ENCODE measurements around the gene RNF5. TPM values are rescaled to one million over a fixed set of nuclear protein-coding genes. Genes with fewer than 3 reads are reported as not detected.

RNF5 gene
- total RNA-seq, 1 experiment from 2014 or later: 45.9 TPM

- RAD21 ChIA-PET (ENCODE audit: low non-redundant PET in 1 of 2, low total read pairs in 2 of 2, uncharacterized antibody in 2 of 2, unreplicated experiment in 2 of 2): no interaction called here
These were observed 10.9 kb upstream of the RNF5 start for GRCh38 chr6:32167154-32167760.

GRCh38 chr6:32167761-32168262 lies 10.4 kb upstream of the RNF5 start:
- Histone ChIP-seq H3K79me2 (ENCODE audit: insufficient read depth, low read length) (no peaks in the 10 kb centered on the region), H3K9me2 (ENCODE audit: insufficient read depth) (no peaks in the 10 kb centered on the region), H3K27ac (ENCODE audit: low read depth, low read length) (no peak overlapping the region), H4K20me1 (ENCODE audit: insufficient read depth) (no peaks in the 10 kb centered on the region), H3K4me1 (ENCODE audit: control insufficient read depth in 1 of 2, insufficient read depth in 2 of 2, low read length in 2 of 2) (peaks cover 0 to 5% of the 10 kb centered on the region in 2 experiments; a peak in 3 of 4 replicates), H3K27me3 (ENCODE audit: insufficient read depth, low read length) (no peaks in the 10 kb centered on the region), H3K4me3 (replicated peaks in 1 of 2; ENCODE audit: low read depth in 1 of 2, low read length in 2 of 2) (no peak overlapping the region), H2AFZ (ENCODE audit: low read depth, low read length, poor library complexity, severe bottlenecking) (no peak overlapping the region), H3K4me2 (ENCODE audit: low read length) (no peak overlapping the region), H3K9me3 (ENCODE audit: control insufficient read depth in 1 of 2, insufficient read depth in 1 of 2, low read depth in 1 of 2, low read length in 2 of 2) (no peaks in the 10 kb centered on the region), H3K9ac (ENCODE audit: low read length) (no peak overlapping the region), H3K36me3 (ENCODE audit: control insufficient read depth in 1 of 2, insufficient read depth in 2 of 2, low read length in 2 of 2) (peaks cover 4 to 15% of the 10 kb centered on the region in 2 experiments; a peak in 3 of 4 replicates)
- intact Hi-C loops (cut with micrococcal nuclease): no loop called here
- TF ChIP-seq SIN3A (IDR thresholded peaks at IDR 0.05; ENCODE audit: low read depth): no peak
- no peak for TF ChIP-seq FOSL1 (IDR thresholded peaks at IDR 0.05; ENCODE audit: low read depth)
- no peak for TF ChIP-seq POLR2AphosphoS5 (IDR thresholded peaks at IDR 0.05; ENCODE audit: low read depth, low read length)
- TF ChIP-seq EZH2phosphoT487 (IDR thresholded peaks at IDR 0.05; ENCODE audit: borderline replicate concordance): no peak
- TF ChIP-seq CEBPB (IDR thresholded peaks at IDR 0.05; ENCODE audit: low read depth): no peak
- no peak for TF ChIP-seq CTCF (IDR thresholded peaks at IDR 0.05 in 2 of 3, conservative IDR thresholded peaks at IDR 0.05 in 1 of 3; ENCODE audit: borderline replicate concordance in 1 of 3, insufficient read depth in 1 of 3, low read depth in 2 of 3, low read length in 2 of 3)
- no peak for TF ChIP-seq JUND (IDR thresholded peaks at IDR 0.05)
- no peak for TF ChIP-seq SP1 (IDR thresholded peaks at IDR 0.05; ENCODE audit: low read depth)
- no peak for TF ChIP-seq ZNF274 (IDR thresholded peaks at IDR 0.05; ENCODE audit: low read depth, low read length)
- TF ChIP-seq SRF (IDR thresholded peaks at IDR 0.05; ENCODE audit: low read depth): no peak
- no peak for TF ChIP-seq ATF3 (IDR thresholded peaks at IDR 0.05)
- TF ChIP-seq POLR2A (IDR thresholded peaks at IDR 0.05; ENCODE audit: borderline replicate concordance, extremely low read depth, insufficient read depth, insufficient read length): no peak
- no peak for TF ChIP-seq CBX3 (IDR thresholded peaks at IDR 0.05; ENCODE audit: low read depth)
- TF ChIP-seq ELF1 (IDR thresholded peaks at IDR 0.05; ENCODE audit: borderline replicate concordance, low read depth): no peak
- TF ChIP-seq MAX (IDR thresholded peaks at IDR 0.05): no peak
- RAD21 ChIA-PET (ENCODE audit: low non-redundant PET in 1 of 2, low total read pairs in 2 of 2, uncharacterized antibody in 2 of 2, unreplicated experiment in 2 of 2): no interaction called here
- CTCF ChIA-PET: no interaction called here
- POLR2A ChIA-PET: no interaction called here
- DNase-seq (ENCODE audit: low read depth, low spot score) (no peak), ATAC-seq (no peak)
- TSS peak; percentile 33 for BruUV-seq (replicated peaks)

More at GRCh38 chr6:32167154-32167760, 10.9 kb upstream of the RNF5 start:
- no peaks in the 10 kb centered on the region for H3K27me3 ChIP-seq (ENCODE audit: insufficient read depth, low read length)
- TF ChIP-seq SP1 (IDR thresholded peaks at IDR 0.05; ENCODE audit: low read depth) (no peak), ZFX (IDR thresholded peaks at IDR 0.05) (no peak), ATF3 (IDR thresholded peaks at IDR 0.05) (no peak)
- ATAC-seq (no peak), DNase-seq (ENCODE audit: low read depth, low spot score) (no peak)
- POLR2A ChIA-PET: no interaction called here
- H3K27ac ChIP-seq (ENCODE audit: low read depth, low read length): no peak overlapping the region
- no peak overlapping the region for H3K4me3 ChIP-seq (replicated peaks in 1 of 2; ENCODE audit: low read depth in 1 of 2, low read length in 2 of 2)
- intact Hi-C loops (cut with micrococcal nuclease): no loop called here
- H2AFZ ChIP-seq (ENCODE audit: low read depth, low read length, poor library complexity, severe bottlenecking): no peak overlapping the region
- no TSS peak for BruUV-seq (replicated peaks)
- H3K4me1 ChIP-seq (ENCODE audit: control insufficient read depth in 1 of 2, insufficient read depth in 2 of 2, low read length in 2 of 2): no peaks in the 10 kb centered on the region
- CTCF ChIA-PET: no interaction called here
- H4K20me1 ChIP-seq (ENCODE audit: insufficient read depth): no peaks in the 10 kb centered on the region
- H3K9ac ChIP-seq (ENCODE audit: low read length): no peak overlapping the region
- no peaks in the 10 kb centered on the region for H3K79me2 ChIP-seq (ENCODE audit: insufficient read depth, low read length)
- H3K9me3 ChIP-seq (ENCODE audit: control insufficient read depth in 1 of 2, insufficient read depth in 1 of 2, low read depth in 1 of 2, low read length in 2 of 2): no peaks in the 10 kb centered on the region
- no peaks in the 10 kb centered on the region for H3K9me2 ChIP-seq (ENCODE audit: insufficient read depth)
- H3K36me3 ChIP-seq (ENCODE audit: control insufficient read depth in 1 of 2, insufficient read depth in 2 of 2, low read length in 2 of 2): peaks cover 4 to 15% of the 10 kb centered on the region in 2 experiments; a peak in 3 of 4 replicates
- H3K4me2 ChIP-seq (ENCODE audit: low read length): no peak overlapping the region
